SJCRH30 (cell line): ENCODE results near the gene SPINK8. TPM values are rescaled to one million over a fixed set of nuclear protein-coding genes. Genes with fewer than 3 reads are reported as not detected.
"Not testable (repeated sequence)": the region's sequence is repeated elsewhere in the genome, so short reads cannot be mapped to it uniquely, and the experiment has no call there.

Experiments
- DNase-seq, 2 experiments: peaks; one replicate each; pipeline ENCODE4 v3.0.0-alpha.2; 2015 to 2020
- H3K27ac ChIP-seq: fragments of 250-450 bp; sonication (Bioruptor Pico); 2 replicates; pipeline ENCODE4 v1.5.1; 2020; ENCODE audit warnings: mild to moderate bottlenecking, moderate library complexity
- H3K27me3 ChIP-seq: fragments of 250-450 bp; sonication (Bioruptor Pico); 2 replicates; pipeline ENCODE4 v1.5.1; 2020; ENCODE audit warnings: mild to moderate bottlenecking, moderate library complexity
- H3K36me3 ChIP-seq: fragments of 250-450 bp; sonication (Bioruptor Pico); 2 replicates; pipeline ENCODE4 v1.5.1; 2020; ENCODE audit warnings: mild to moderate bottlenecking, moderate library complexity
- H3K4me1 ChIP-seq: fragments of 250-450 bp; sonication (Bioruptor Pico); 2 replicates; pipeline ENCODE4 v1.5.1; 2020; ENCODE audit warnings: mild to moderate bottlenecking, moderate library complexity
- H3K4me3 ChIP-seq: fragments of 250-450 bp; sonication (Bioruptor Pico); 2 replicates; pipeline ENCODE4 v1.5.1; 2020; ENCODE audit warnings: mild to moderate bottlenecking, moderate library complexity
- H3K9me3 ChIP-seq: fragments of 250-450 bp; sonication (Bioruptor Pico); replicated peaks from 2 replicates; pipeline ENCODE4 v1.5.1; 2020; ENCODE audit warnings: mild to moderate bottlenecking, moderate library complexity
- total RNA-seq: library from RNA; depleted of rRNA; stranded (reverse); fragments of >200 nt; shearing (Covaris generic); gene quantifications from 2 replicates; pipeline ENCODE4 v1.2.3, GENCODE V29; 2014

Gene SPINK8
- total RNA-seq, 1 experiment from 2014 or later, result not detected

DNA sequence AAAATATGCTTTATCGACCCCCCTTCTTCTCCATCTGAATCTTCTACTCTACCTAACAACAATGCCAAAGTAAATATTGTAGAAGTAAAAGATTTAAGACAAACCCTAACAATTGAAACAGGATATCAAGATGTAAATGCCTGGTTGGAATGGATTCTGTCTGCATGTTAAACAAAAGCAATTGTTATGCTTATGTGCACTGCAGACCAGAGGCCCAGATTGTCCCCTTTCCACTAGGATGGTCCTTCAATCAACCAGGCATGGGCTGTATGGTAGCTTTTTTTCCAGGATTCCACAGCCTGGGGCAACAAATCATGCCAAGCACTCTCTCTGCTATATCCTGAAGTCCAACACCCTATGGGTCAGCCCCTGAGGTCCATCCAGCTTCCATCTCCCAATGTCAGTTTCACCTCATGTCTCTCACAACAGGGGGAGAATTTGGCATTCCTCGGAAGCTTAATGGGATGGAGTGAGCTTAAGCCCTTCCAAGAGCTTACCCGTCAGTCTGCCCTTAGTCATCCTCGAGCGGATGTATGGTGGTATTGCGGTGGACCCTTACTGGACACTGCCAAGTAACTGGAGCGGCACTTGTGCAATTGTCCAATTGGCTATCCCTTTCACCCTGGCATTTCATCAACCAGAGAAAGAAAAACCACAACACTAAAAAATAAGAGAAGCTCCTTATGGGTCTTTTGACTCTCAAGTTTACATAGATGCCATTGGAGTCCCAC is 56.4 kb downstream of the SPINK8 start:
- Histone ChIP-seq H3K4me3 (no peak overlapping the region), H3K4me1 (peaks cover 20% of the 10 kb centered on the region), H3K27ac (no peak overlapping the region), H3K27me3 (no peaks in the 10 kb centered on the region), H3K36me3 (no peaks in the 10 kb centered on the region), H3K9me3 (0 out of 2 replicates have a peak, but pooled peaks cover 3% of the 10 kb centered on the region)
- no peak for DNase-seq

- Histone ChIP-seq H3K4me3 (no peak overlapping the region), H3K4me1 (peaks cover 20% of the 10 kb centered on the region), H3K9me3 (0 out of 2 replicates have a peak, but pooled peaks cover 3% of the 10 kb centered on the region), H3K36me3 (no peaks in the 10 kb centered on the region), H3K27me3 (no peaks in the 10 kb centered on the region), H3K27ac (peak overlapping the region; percentile 33)
- peak in 1 of 2 experiments; percentile 9 for DNase-seq
Observed at GRCh38 chr3:48275287-48276027, 58.0 kb downstream of the SPINK8 start.

- H3K4me3 ChIP-seq, result no peak overlapping the region
- DNase-seq, result no peak
- no peaks in the 10 kb centered on the region for H3K27me3 ChIP-seq
- H3K27ac ChIP-seq, result peak overlapping the region; percentile 33
- H3K9me3 ChIP-seq, result 0 out of 2 replicates have a peak, but pooled peaks cover 3% of the 10 kb centered on the region
- peaks cover 20% of the 10 kb centered on the region for H3K4me1 ChIP-seq
- peaks cover 3% of the 10 kb centered on the region; the same call in 1 of the 2 replicates for H3K36me3 ChIP-seq
Observed at GRCh38 chr3:48274452-48274851, 59.0 kb downstream of the SPINK8 start.

DNA sequence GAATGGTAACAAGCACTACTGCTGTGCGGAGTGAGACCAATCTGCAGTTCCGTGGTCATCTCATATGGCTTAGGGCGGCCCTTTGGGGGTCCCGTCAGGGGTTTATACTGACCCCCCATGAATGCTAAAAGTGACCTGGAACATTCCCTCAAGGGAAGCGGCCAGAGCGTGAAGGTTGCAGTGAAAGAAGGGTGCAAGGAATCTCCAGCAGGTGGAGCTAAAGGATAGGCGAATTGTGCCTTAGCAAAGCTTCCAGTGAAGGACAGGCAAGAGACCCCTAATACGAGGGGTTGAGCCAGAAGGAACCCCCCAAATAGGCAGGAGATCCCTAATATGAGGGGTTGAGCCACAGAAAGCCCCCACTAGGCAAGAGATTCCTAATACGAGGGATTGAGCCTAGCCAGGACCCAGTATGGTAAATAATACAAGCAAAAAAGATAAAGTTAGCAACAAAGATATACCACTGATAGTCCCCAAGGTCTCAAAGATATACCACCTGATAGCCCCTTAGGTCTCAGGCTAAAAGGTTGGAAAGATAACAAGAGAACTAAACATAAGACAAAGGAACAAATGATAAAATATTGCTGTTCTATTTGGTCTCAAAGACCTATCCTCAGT is 59.8 kb downstream of the SPINK8 start:
- H3K27me3 ChIP-seq, result no peaks in the 10 kb centered on the region
- DNase-seq, result peak; percentile 50 to 82

GRCh38 chr3:48271763-48272498 is 61.5 kb downstream of the SPINK8 start:
- H3K9me3 ChIP-seq, result 0 out of 2 replicates have a peak, but pooled peaks cover 3% of the 10 kb centered on the region
- peaks cover 3% of the 10 kb centered on the region; the same call in 1 of the 2 replicates for H3K36me3 ChIP-seq
- no peak overlapping the region for H3K27ac ChIP-seq
- peaks cover 20% of the 10 kb centered on the region for H3K4me1 ChIP-seq
- H3K27me3 ChIP-seq, result no peaks in the 10 kb centered on the region
- DNase-seq, result peak in 1 of 2 experiments; percentile 9
- no peak overlapping the region for H3K4me3 ChIP-seq

More for the DNA sequence above, 59.8 kb downstream of the SPINK8 start:
- H3K4me3 ChIP-seq, result no peak overlapping the region
- peaks cover 3% of the 10 kb centered on the region; the same call in 1 of the 2 replicates for H3K36me3 ChIP-seq
- peaks cover 20% of the 10 kb centered on the region for H3K4me1 ChIP-seq
- H3K27ac ChIP-seq, result no peak overlapping the region
- 0 out of 2 replicates have a peak, but pooled peaks cover 3% of the 10 kb centered on the region for H3K9me3 ChIP-seq

DNA sequence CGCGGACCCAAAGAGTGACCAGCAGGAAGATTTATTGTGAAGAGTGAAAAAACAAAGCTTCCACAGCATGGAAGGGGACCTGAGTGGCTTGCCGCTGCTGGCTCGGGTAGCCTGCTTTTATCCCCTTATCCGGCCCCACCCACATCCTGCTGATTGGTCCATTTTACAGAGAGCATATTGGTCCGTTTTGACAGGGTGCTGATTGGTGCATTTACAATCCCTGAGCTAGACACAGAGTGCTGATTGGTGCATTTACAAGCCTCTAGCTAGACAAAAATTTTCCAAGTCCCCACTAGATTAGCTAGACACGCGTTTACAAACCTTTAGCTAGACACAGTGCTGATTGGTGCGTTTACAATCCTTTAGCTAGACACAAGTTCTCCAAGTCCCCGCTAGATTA is 62.2 kb downstream of the SPINK8 start:
- not testable (repeated sequence) for H3K36me3 ChIP-seq, DNase-seq, H3K4me3 ChIP-seq, H3K9me3 ChIP-seq, H3K27ac ChIP-seq, H3K27me3 ChIP-seq
- H3K4me1 ChIP-seq, result peaks cover 20% of the 10 kb centered on the region

- Histone ChIP-seq H3K4me3 (no peak overlapping the region), H3K4me1 (peaks cover 11% of the 10 kb centered on the region), H3K9me3 (0 out of 2 replicates have a peak, but pooled peaks cover 3% of the 10 kb centered on the region), H3K27me3 (no peaks in the 10 kb centered on the region), H3K27ac (no peak overlapping the region), H3K36me3 (peaks cover 10% of the 10 kb centered on the region; the same call in 1 of the 2 replicates)
- DNase-seq, result no peak
Observed at GRCh38 chr3:48270306-48270705, 63.2 kb downstream of the SPINK8 start.

DNA sequence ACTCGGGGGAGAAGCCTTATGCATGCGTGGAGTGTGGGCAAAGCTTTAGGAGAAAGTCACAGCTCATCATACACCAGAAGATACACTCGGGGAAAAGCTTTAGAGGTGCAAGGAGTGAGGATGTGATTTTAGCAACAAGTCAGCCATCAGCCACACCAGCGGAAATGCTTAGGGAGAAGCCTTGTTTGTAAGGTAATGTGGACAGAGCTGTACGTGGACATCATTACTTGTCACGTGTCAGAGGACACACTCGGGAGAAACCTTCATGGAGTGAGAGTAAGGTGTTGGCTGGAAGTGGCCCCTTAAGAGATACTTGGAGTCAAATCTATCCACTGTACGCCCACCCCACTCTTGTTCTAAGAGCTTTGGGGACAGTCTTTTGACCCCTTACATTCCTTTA is 63.9 kb downstream of the SPINK8 start:
- peaks cover 10% of the 10 kb centered on the region; the same call in 1 of the 2 replicates for H3K36me3 ChIP-seq
- peaks cover 3% of the 10 kb centered on the region; the same call in 1 of the 2 replicates for H3K4me1 ChIP-seq
- H3K4me3 ChIP-seq, result no peak overlapping the region
- DNase-seq, result no peak
- H3K27me3 ChIP-seq, result no peaks in the 10 kb centered on the region
- no peak overlapping the region for H3K27ac ChIP-seq
- H3K9me3 ChIP-seq, result 0 out of 2 replicates have a peak, but pooled peaks cover 3% of the 10 kb centered on the region

DNA sequence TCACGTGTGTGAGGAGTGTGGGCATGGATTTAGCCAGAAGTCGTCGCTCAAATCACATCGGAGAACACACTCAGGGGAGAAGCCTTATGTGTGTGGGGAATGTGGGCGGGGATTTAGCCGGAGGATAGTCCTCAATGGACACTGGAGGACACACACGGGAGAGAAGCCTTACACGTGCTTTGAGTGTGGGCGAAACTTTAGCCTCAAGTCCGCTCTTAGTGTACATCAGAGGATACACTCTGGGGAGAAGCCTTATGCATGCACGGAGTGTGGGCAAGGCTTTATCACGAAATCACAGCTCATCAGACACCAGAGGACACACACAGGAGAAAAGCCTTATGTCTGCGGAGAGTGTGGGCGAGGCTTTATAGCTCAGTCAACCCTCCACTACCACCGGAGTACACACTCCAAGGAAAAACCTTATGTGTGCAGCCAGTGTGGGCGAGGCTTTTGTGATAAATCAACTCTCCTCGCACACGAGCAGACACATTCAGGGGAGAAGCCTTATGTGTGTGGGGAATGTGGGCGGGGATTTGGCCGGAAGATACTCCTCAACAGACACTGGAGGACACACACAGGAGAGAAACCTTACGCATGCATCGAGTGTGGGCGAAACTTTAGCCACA is 64.4 kb downstream of the SPINK8 start:
- H3K9me3 ChIP-seq, result 0 out of 2 replicates have a peak, but pooled peaks cover 3% of the 10 kb centered on the region
- no peaks in the 10 kb centered on the region for H3K27me3 ChIP-seq
- H3K27ac ChIP-seq, result no peak overlapping the region
- H3K4me3 ChIP-seq, result no peak overlapping the region
- no peak for DNase-seq
- peaks cover 10% of the 10 kb centered on the region; the same call in 1 of the 2 replicates for H3K36me3 ChIP-seq
- H3K4me1 ChIP-seq, result 0 out of 2 replicates have a peak, but pooled peaks cover 2% of the 10 kb centered on the region

DNA sequence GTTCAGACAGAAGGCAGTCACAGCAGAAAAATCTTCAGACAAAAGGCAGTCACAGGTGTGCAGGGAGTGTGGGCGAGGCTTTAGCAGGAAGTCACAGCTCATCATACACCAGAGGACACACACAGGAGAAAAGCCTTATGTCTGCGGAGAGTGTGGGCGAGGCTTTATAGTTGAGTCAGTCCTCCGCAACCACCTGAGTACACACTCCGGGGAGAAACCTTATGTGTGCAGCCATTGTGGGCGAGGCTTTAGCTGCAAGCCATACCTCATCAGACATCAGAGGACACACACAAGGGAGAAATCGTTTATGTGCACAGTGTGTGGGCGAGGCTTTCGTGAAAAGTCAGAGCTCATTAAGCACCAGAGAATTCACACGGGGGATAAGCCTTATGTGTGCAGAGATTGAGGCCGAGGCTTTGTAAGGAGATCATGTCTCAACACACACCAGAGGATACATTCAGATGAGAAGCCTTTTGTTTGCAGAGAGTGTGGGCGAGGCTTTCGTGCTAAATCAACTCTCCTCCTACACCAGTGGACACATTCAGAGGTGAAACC is 65.0 kb downstream of the SPINK8 start:
- DNase-seq, result no peak
- Histone ChIP-seq H3K27me3 (no peaks in the 10 kb centered on the region), H3K9me3 (0 out of 2 replicates have a peak, but pooled peaks cover 3% of the 10 kb centered on the region), H3K4me1 (no peaks in the 10 kb centered on the region), H3K27ac (no peak overlapping the region), H3K36me3 (peaks cover 10% of the 10 kb centered on the region; the same call in 1 of the 2 replicates), H3K4me3 (no peak overlapping the region)

DNA sequence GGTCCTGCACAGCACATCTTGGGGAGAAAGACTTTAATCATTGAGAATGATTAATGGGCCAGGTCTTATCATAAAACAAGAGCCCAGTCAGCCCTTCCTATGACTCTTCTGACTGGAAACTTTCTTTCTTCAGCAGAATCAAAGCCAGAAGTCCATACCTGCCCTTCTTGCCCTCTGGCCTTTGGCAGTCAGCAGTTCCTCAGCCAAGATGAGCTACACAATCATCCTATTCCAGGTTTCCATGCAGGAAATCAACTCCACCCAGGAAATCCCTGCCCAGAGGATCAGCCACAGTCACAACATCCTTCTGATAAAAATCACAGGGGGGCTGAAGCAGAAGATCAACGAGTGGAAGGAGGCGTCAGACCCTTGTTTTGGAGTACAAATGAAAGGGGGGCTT is 65.7 kb downstream of the SPINK8 start:
- Histone ChIP-seq H3K4me1 (no peaks in the 10 kb centered on the region), H3K4me3 (no peak overlapping the region), H3K27ac (no peak overlapping the region), H3K9me3 (0 out of 2 replicates have a peak, but pooled peaks cover 2% of the 10 kb centered on the region), H3K27me3 (no peaks in the 10 kb centered on the region), H3K36me3 (peaks cover 10% of the 10 kb centered on the region)
- DNase-seq, result no peak

DNA sequence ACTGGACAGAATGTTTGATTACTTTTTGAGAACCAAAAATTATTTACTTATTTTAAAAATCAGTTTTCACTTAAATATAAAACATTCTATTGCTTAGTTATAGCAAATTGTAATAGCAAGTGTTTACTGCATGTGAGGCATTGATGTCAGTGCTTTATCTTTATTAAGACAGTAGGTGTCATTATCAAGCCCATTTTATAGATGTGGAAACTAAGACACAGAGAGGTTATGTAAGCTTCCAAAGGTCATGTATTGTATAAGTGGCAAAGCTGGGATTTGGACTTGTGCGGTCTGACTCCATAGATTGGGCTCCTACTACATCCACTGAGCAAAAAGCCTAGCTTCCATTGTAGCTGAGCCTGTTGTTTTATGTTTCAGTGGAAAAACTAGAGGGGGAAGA is 74.9 kb downstream of the SPINK8 start:
- Histone ChIP-seq H3K4me1 (no peaks in the 10 kb centered on the region), H3K27ac (no peak overlapping the region), H3K36me3 (peaks cover 4% of the 10 kb centered on the region), H3K27me3 (no peaks in the 10 kb centered on the region), H3K9me3 (no peaks in the 10 kb centered on the region), H3K4me3 (no peak overlapping the region)
- DNase-seq, result no peak
